Neural cell (in vitro differentiated cells): ENCODE results near the gene TIMM13. TPM values are rescaled to one million over a fixed set of nuclear protein-coding genes. Genes with fewer than 3 reads are reported as not detected.

Experiments
- H2AFZ ChIP-seq: fragments of 200-600, 300-800 bp; sonication (generic), shearing (Covaris generic); 2 replicates; pipeline ENCODE4 v1.6.0; 2014; ENCODE audit warnings: low read depth, mild to moderate bottlenecking, antibody characterized with exemption, low read length, moderate library complexity
- H3F3A ChIP-seq: fragments of 200-600 bp; shearing (Covaris generic); 2 replicates; pipeline ENCODE4 v1.6.1; 2016; ENCODE audit warnings: mild to moderate bottlenecking, moderate library complexity, mixed read lengths, antibody characterized with exemption, low read length; ENCODE audit not compliant: insufficient read depth, poor library complexity, severe bottlenecking
- H3K27ac ChIP-seq: fragments of 200-600, 300-800 bp; sonication (generic), shearing (Covaris generic); 2 replicates; pipeline ENCODE4 v1.5.1; 2014; ENCODE audit warnings: mild to moderate bottlenecking, low read length, moderate library complexity
- H3K27me3 ChIP-seq: fragments of 300-800, 200-600 bp; sonication (generic), shearing (Covaris generic); 2 replicates; pipeline ENCODE4 v1.6.0; 2014; ENCODE audit warnings: mild to moderate bottlenecking, low read depth, low read length, moderate library complexity; ENCODE audit not compliant: insufficient read depth
- H3K36me3 ChIP-seq: fragments of 300-800, 200-600 bp; sonication (generic), shearing (Covaris generic); 2 replicates; pipeline ENCODE4 v1.5.1; 2014; ENCODE audit warnings: mild to moderate bottlenecking, antibody characterized with exemption, low read length, moderate library complexity; ENCODE audit not compliant: insufficient read depth
- H3K4me2 ChIP-seq: fragments of 300-800, 200-600 bp; sonication (generic), shearing (Covaris generic); 2 replicates; pipeline ENCODE4 v1.6.0; 2014; ENCODE audit warnings: mild to moderate bottlenecking, low read length
- H3K4me3 ChIP-seq: fragments of 300-800, 200-600 bp; sonication (generic), shearing (Covaris generic); 2 replicates; pipeline ENCODE4 v1.5.1; 2014; ENCODE audit warnings: mild to moderate bottlenecking, low read length, moderate library complexity
- H3K79me2 ChIP-seq: fragments of 200-600 bp; shearing (Covaris generic); replicated peaks from 2 replicates; pipeline ENCODE4 v1.6.0; 2014; ENCODE audit warnings: mild to moderate bottlenecking, low read length, moderate library complexity; ENCODE audit not compliant: insufficient read depth
- H3K9ac ChIP-seq: fragments of 300-800, 200-600 bp; sonication (generic), shearing (Covaris generic); 2 replicates; pipeline ENCODE4 v1.6.1; 2016; ENCODE audit warnings: mild to moderate bottlenecking, low read length, mixed read lengths
- H3K9me2 ChIP-seq: fragments of 200-600 bp; shearing (Covaris generic); 2 replicates; pipeline ENCODE4 v1.6.1; 2016; ENCODE audit warnings: mild to moderate bottlenecking, low read length, mixed read lengths; ENCODE audit not compliant: insufficient read depth
- H3K9me3 ChIP-seq: fragments of 200-600, 300-800 bp; sonication (generic), shearing (Covaris generic); 2 replicates; pipeline ENCODE4 v1.6.1; 2016; ENCODE audit warnings: mild to moderate bottlenecking, mixed run types, low read length, moderate library complexity, mixed read lengths
- H4K20me1 ChIP-seq: fragments of 200-600 bp; shearing (Covaris generic); 2 replicates; pipeline ENCODE4 v1.6.1; 2016; ENCODE audit warnings: mild to moderate bottlenecking, mixed run types; ENCODE audit not compliant: insufficient read depth
- CTCF ChIP-seq: fragments of 450-650 bp; IDR thresholded peaks from 2 replicates; pipeline ENCODE4 v1.5.1; 2014; ENCODE audit warnings: antibody characterized with exemption, mild to moderate bottlenecking, moderate library complexity; ENCODE audit not compliant: poor library complexity, severe bottlenecking
- EP300 ChIP-seq: fragments of 450-650 bp; conservative IDR thresholded peaks from 2 replicates; pipeline ENCODE4 v1.6.1; 2014; ENCODE audit warnings: antibody characterized with exemption, mild to moderate bottlenecking, moderate library complexity; ENCODE audit not compliant: poor library complexity, severe bottlenecking
- EZH2 ChIP-seq: fragments of 200-600, 300-800 bp; shearing (Covaris generic), sonication (generic); IDR thresholded peaks from 2 replicates; pipeline ENCODE4 v1.6.1; 2014; ENCODE audit warnings: antibody characterized with exemption, low read length, borderline replicate concordance, mild to moderate bottlenecking; ENCODE audit not compliant: insufficient read depth, poor library complexity, severe bottlenecking
- MXI1 ChIP-seq: fragments of 450-650 bp; conservative IDR thresholded peaks from 2 replicates; pipeline ENCODE4 v1.6.1; 2014; ENCODE audit warnings: antibody characterized with exemption, mild to moderate bottlenecking; ENCODE audit not compliant: poor library complexity, severe bottlenecking
- POLR2AphosphoS5 ChIP-seq: IDR thresholded peaks from 2 replicates; pipeline ENCODE4 v1.6.1; 2012
- RAD21 ChIP-seq: fragments of 450-650 bp; conservative IDR thresholded peaks from 2 replicates; pipeline ENCODE4 v1.6.1; 2014; ENCODE audit warnings: antibody characterized with exemption, mild to moderate bottlenecking, moderate library complexity
- SMC3 ChIP-seq: fragments of 450-650 bp; conservative IDR thresholded peaks from 2 replicates; pipeline ENCODE4 v1.6.1; 2014; ENCODE audit warnings: antibody characterized with exemption, mild to moderate bottlenecking, moderate library complexity; ENCODE audit not compliant: poor library complexity
- TAF1 ChIP-seq: IDR thresholded peaks from 2 replicates; pipeline ENCODE4 v1.6.1; 2012; ENCODE audit warnings: low read depth
- polyA plus RNA-seq: library from polyadenylated mRNA; depleted of rRNA; stranded (reverse); fragments of >200 nt; gene quantifications from 2 replicates; pipeline ENCODE4 v1.2.3, GENCODE V29; 2014
- TF ChIP-seq, protein P1 (sequence below): IDR thresholded peaks from 2 replicates; pipeline ENCODE4 v1.6.1; 2012; ENCODE audit warnings: borderline replicate concordance

The TIMM13 gene
- polyA plus RNA-seq, 1 donor from 2014 or later: 73.0 TPM

- H3K27me3 ChIP-seq: no peaks in the 10 kb centered on the region
- no peak overlapping the region for H3K4me2 ChIP-seq
- H3K27ac ChIP-seq: no peak overlapping the region
- no peaks in the 10 kb centered on the region for H3K9me2 ChIP-seq
- no peaks in the 10 kb centered on the region for H3F3A ChIP-seq
- H4K20me1 ChIP-seq: no peaks in the 10 kb centered on the region
- TF ChIP-seq EP300 (no peak), POLR2AphosphoS5 (no peak), TAF1 (no peak), SMC3 (no peak), EZH2 (no peak), RAD21 (no peak), CTCF (no peak), MXI1 (no peak)
- TF ChIP-seq, protein P1, sequence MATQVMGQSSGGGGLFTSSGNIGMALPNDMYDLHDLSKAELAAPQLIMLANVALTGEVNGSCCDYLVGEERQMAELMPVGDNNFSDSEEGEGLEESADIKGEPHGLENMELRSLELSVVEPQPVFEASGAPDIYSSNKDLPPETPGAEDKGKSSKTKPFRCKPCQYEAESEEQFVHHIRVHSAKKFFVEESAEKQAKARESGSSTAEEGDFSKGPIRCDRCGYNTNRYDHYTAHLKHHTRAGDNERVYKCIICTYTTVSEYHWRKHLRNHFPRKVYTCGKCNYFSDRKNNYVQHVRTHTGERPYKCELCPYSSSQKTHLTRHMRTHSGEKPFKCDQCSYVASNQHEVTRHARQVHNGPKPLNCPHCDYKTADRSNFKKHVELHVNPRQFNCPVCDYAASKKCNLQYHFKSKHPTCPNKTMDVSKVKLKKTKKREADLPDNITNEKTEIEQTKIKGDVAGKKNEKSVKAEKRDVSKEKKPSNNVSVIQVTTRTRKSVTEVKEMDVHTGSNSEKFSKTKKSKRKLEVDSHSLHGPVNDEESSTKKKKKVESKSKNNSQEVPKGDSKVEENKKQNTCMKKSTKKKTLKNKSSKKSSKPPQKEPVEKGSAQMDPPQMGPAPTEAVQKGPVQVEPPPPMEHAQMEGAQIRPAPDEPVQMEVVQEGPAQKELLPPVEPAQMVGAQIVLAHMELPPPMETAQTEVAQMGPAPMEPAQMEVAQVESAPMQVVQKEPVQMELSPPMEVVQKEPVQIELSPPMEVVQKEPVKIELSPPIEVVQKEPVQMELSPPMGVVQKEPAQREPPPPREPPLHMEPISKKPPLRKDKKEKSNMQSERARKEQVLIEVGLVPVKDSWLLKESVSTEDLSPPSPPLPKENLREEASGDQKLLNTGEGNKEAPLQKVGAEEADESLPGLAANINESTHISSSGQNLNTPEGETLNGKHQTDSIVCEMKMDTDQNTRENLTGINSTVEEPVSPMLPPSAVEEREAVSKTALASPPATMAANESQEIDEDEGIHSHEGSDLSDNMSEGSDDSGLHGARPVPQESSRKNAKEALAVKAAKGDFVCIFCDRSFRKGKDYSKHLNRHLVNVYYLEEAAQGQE: no peak
- no peaks in the 10 kb centered on the region for H3K9me3 ChIP-seq
- H3K36me3 ChIP-seq: no peaks in the 10 kb centered on the region
- H3K79me2 ChIP-seq: no peaks in the 10 kb centered on the region
- no peak overlapping the region for H3K9ac ChIP-seq
- no peak overlapping the region for H2AFZ ChIP-seq
- no peak overlapping the region for H3K4me3 ChIP-seq
These were observed 4.9 kb upstream of the TIMM13 start for GRCh38 chr19:2432131-2432848.

- H3K9ac ChIP-seq: no peak overlapping the region
- H3K4me3 ChIP-seq: no peak overlapping the region
- H3K36me3 ChIP-seq: no peaks in the 10 kb centered on the region
- H3K27ac ChIP-seq: no peak overlapping the region
- no peaks in the 10 kb centered on the region for H3K9me3 ChIP-seq
- no peak overlapping the region for H2AFZ ChIP-seq
- TF ChIP-seq EZH2 (no peak), TAF1 (no peak), MXI1 (no peak), CTCF (no peak), EP300 (no peak), POLR2AphosphoS5 (no peak), RAD21 (no peak)
- H3F3A ChIP-seq: no peaks in the 10 kb centered on the region
- no peaks in the 10 kb centered on the region for H3K27me3 ChIP-seq
- H4K20me1 ChIP-seq: peaks cover 3% of the 10 kb centered on the region
- peaks cover 5% of the 10 kb centered on the region for H3K79me2 ChIP-seq
- no peaks in the 10 kb centered on the region for H3K9me2 ChIP-seq
- no peak overlapping the region for H3K4me2 ChIP-seq
These were observed 4.1 kb upstream of the TIMM13 start for GRCh38 chr19:2431318-2432055.
